ENCODE measurements around the gene ANKRD33. TPM values are rescaled to one million over a fixed set of nuclear protein-coding genes. Genes with fewer than 3 reads are reported as not detected.

The ANKRD33 gene
- total and polyA plus RNA-seq, 2 donors, result 0.02 TPM; not detected in 1

DNA sequence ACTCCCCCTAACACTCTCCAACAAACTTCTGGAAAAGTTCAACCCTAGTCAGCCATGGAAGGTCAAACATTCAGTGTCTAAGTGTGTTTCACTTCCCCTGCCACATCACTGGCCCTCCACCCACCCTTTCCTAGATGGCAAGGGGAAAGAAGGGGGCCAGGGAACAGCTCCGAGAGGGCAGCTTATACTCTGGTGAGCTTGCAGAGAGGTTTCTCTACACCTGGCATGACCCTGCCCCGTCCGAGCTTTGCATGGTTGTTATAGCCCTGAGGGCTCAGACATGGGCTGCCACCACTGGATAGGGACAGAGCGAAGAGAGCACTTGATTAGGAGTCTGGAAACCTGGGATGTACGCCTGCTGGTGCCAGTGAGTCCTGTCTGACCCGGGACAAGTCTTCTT lies 23.4 kb downstream of the ANKRD33 start:
- peaks cover 20 to 43% of the 10 kb centered on the region in 2 donors for H3K27me3 ChIP-seq (ENCODE audit: control insufficient read depth in 2 of 2, insufficient read depth in 1 of 2, low read length in 1 of 2)

DNA sequence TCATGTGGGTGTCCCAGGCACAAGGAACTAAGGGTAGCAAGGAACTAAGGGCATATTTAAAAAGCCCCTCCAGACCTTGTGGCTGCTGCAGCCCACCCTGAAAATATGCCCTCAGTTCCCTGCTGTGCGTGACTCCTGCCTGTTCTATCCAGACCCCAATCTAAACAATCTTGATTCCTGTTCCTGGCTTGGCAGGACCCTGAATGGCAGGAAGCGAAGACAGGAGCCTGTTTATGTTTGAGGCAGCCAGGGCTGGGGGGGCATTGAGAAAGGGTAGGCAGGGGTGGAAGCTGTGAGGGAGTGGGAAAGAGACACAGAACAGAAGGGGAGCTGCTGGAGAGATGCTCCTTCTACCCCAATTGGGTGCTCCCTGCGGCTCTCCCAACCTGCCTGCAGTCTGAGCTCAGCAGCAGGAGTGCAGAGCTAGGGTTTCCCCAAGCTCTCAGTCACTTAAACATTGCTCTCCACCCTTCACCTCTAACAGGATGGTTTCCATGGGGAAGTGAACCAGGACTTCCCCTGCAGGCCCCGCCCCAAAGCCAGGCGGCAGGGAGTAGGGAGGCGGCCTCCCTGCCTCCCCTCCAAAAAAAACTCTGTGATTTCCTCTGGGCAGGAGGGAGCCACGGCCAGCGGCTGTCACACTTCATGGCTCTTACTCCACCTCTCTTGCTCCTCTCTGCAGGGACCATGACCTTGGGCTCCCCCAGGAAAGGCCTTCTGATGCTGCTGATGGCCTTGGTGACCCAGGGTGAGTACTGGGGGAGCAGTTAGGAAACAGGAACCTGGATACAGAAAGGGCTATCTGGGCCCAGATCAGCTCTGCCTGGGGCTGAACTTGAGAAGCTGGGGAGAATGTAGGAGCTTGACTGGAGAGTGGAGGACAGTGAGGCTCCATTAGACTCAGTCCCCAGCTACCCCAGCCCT lies 24.1 kb downstream of the ANKRD33 start:
- Histone ChIP-seq H3K36me3 (ENCODE audit: control insufficient read depth in 2 of 2, insufficient read depth in 2 of 2, low read length in 1 of 2) (no peaks in the 10 kb centered on the region), H3K4me1 (ENCODE audit: control insufficient read depth in 2 of 2, insufficient read depth in 2 of 2, low read length in 2 of 2) (no peaks in the 10 kb centered on the region), H3K9me3 (ENCODE audit: control insufficient read depth in 2 of 2, insufficient read depth in 1 of 2, low read length in 1 of 2) (no peaks in the 10 kb centered on the region), H3K27me3 (ENCODE audit: control insufficient read depth in 2 of 2, insufficient read depth in 1 of 2, low read length in 1 of 2) (peaks cover 12 to 35% of the 10 kb centered on the region in 2 donors), H3K4me3 (ENCODE audit: low read length in 2 of 2) (no peak overlapping the region), H3K27ac (ENCODE audit: low read depth in 1 of 2, low read length in 1 of 2) (no peak overlapping the region)
- WGBS, result 77% methylated on average over 8 of the region's 8 CpGs
- DNase-seq (ENCODE audit: low read depth in 6 of 9, low spot score in 9 of 9), result no peak

More for the DNA sequence above, 23.4 kb downstream of the ANKRD33 start:
- H3K36me3 ChIP-seq (ENCODE audit: control insufficient read depth in 2 of 2, insufficient read depth in 2 of 2, low read length in 1 of 2), result no peaks in the 10 kb centered on the region
- peaks cover 0 to 5% of the 10 kb centered on the region in 2 donors for H3K4me1 ChIP-seq (ENCODE audit: control insufficient read depth in 2 of 2, insufficient read depth in 2 of 2, low read length in 2 of 2)
- no peaks in the 10 kb centered on the region for H3K9me3 ChIP-seq (ENCODE audit: control insufficient read depth in 2 of 2, insufficient read depth in 1 of 2, low read length in 1 of 2)
- no peak for DNase-seq (ENCODE audit: low read depth in 6 of 9, low spot score in 9 of 9)
- H3K4me3 ChIP-seq (ENCODE audit: low read length in 2 of 2), result no peak overlapping the region
- 94% methylated on average over 6 of the region's 6 CpGs for WGBS
- H3K27ac ChIP-seq (ENCODE audit: low read depth in 1 of 2, low read length in 1 of 2), result no peak overlapping the region

DNA sequence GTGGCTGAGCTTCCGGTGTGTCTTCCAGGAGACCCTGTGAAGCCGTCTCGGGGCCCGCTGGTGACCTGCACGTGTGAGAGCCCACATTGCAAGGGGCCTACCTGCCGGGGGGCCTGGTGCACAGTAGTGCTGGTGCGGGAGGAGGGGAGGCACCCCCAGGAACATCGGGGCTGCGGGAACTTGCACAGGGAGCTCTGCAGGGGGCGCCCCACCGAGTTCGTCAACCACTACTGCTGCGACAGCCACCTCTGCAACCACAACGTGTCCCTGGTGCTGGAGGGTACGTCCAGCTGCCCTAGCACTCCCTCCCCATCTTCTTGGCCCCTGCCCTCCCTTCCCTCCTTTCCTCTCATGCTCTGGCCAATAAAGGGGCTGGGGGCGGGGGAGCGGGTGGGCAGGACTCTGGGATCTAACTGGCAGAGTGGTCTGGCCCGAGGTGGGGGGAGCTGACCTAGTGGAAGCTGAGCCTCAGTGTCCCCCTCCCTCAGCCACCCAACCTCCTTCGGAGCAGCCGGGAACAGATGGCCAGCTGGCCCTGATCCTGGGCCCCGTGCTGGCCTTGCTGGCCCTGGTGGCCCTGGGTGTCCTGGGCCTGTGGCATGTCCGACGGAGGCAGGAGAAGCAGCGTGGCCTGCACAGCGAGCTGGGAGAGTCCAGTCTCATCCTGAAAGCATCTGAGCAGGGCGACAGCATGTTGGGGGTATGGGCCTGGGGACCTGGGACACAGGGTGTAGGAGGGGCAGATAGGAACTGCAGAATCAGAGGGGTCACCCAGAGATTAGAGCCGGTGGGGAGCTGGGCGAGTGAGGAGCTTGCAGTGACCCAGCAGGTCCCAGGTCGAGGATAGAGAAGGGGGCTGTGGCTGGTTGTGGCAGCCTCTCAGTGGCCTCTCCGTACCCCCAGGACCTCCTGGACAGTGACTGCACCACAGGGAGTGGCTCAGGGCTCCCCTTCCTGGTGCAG lies 25.4 kb downstream of the ANKRD33 start:
- H3K4me3 ChIP-seq (ENCODE audit: low read length in 2 of 2), result no peak overlapping the region
- WGBS, result 95% methylated on average over 30 of the region's 30 CpGs

DNA sequence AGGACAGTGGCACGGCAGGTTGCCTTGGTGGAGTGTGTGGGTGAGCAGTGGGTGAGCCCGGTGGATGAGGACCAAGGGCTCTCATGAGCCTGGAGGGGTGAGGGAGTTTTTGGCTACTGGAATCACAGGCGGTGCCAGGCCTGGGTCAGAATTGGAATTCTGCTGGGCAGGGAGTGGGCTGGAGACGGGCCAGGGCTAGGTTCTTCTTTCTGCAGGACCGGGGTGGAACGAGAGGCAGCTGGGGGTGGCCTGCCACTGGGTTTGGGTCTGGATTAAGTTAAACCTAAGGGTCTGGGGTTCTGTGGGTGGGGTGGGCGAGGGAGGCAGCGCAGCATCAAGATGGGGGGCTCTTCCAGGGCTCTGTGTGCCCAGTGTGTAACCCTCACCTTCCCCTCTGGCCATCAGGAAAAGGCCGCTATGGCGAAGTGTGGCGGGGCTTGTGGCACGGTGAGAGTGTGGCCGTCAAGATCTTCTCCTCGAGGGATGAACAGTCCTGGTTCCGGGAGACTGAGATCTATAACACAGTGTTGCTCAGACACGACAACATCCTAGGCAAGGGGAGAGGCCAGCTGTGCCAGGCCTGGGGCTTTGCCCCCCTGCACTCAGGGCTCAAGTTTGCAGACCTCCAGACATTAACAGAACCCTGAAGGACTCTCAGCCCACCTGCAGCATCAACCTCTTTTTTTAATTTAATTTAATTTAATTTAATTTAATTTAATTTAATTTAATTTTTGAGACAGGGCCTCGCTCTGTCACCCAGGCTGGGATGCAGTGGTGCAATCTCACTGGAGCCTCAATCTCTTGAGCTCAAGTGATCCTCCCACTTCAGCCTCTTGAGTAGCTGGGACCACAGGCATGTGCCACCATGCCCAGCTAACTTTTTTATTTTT lies 26.4 kb downstream of the ANKRD33 start:
- H3K4me1 ChIP-seq (ENCODE audit: control insufficient read depth in 2 of 2, insufficient read depth in 2 of 2, low read length in 2 of 2), result no peaks in the 10 kb centered on the region
- no peak for DNase-seq (ENCODE audit: low read depth in 6 of 9, low spot score in 9 of 9)
- no peaks in the 10 kb centered on the region for H3K9me3 ChIP-seq (ENCODE audit: control insufficient read depth in 2 of 2, insufficient read depth in 1 of 2, low read length in 1 of 2)
- H3K27me3 ChIP-seq (ENCODE audit: control insufficient read depth in 2 of 2, insufficient read depth in 1 of 2, low read length in 1 of 2), result peaks cover 0 to 13% of the 10 kb centered on the region in 2 donors
- 96% methylated on average over 17 of the region's 17 CpGs for WGBS
- no peaks in the 10 kb centered on the region for H3K36me3 ChIP-seq (ENCODE audit: control insufficient read depth in 2 of 2, insufficient read depth in 2 of 2, low read length in 1 of 2)
- no peak overlapping the region for H3K4me3 ChIP-seq (ENCODE audit: low read length in 2 of 2)
- H3K27ac ChIP-seq (ENCODE audit: low read depth in 1 of 2, low read length in 1 of 2), result no peak overlapping the region

More for the DNA sequence above, 25.4 kb downstream of the ANKRD33 start:
- Histone ChIP-seq H3K9me3 (ENCODE audit: control insufficient read depth in 2 of 2, insufficient read depth in 1 of 2, low read length in 1 of 2) (no peaks in the 10 kb centered on the region), H3K27ac (ENCODE audit: low read depth in 1 of 2, low read length in 1 of 2) (no peak overlapping the region), H3K4me1 (ENCODE audit: control insufficient read depth in 2 of 2, insufficient read depth in 2 of 2, low read length in 2 of 2) (no peaks in the 10 kb centered on the region), H3K27me3 (ENCODE audit: control insufficient read depth in 2 of 2, insufficient read depth in 1 of 2, low read length in 1 of 2) (peaks cover 0 to 22% of the 10 kb centered on the region in 2 donors), H3K36me3 (ENCODE audit: control insufficient read depth in 2 of 2, insufficient read depth in 2 of 2, low read length in 1 of 2) (no peaks in the 10 kb centered on the region)
- DNase-seq (ENCODE audit: low read depth in 6 of 9, low spot score in 9 of 9), result no peak

DNA sequence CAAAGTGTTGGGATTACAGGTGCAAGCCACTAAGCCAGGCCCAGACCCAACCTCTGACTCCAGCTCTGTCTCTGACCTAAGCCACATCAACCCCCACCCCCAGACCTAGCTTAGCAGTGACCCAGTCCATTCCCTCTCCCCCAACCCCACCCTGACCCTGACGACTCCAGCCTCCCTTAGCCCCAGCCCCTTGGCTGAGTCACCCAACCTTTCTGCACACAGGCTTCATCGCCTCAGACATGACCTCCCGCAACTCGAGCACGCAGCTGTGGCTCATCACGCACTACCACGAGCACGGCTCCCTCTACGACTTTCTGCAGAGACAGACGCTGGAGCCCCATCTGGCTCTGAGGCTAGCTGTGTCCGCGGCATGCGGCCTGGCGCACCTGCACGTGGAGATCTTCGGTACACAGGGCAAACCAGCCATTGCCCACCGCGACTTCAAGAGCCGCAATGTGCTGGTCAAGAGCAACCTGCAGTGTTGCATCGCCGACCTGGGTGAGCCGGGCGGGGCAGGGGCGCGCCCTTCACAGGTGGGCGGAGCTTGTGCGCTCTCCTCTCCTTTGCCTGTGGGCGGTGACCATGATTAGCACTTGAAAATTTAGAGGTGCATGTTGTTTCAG lies 27.2 kb downstream of the ANKRD33 start:
- Histone ChIP-seq H3K4me1 (ENCODE audit: control insufficient read depth in 2 of 2, insufficient read depth in 2 of 2, low read length in 2 of 2) (no peaks in the 10 kb centered on the region), H3K36me3 (ENCODE audit: control insufficient read depth in 2 of 2, insufficient read depth in 2 of 2, low read length in 1 of 2) (no peaks in the 10 kb centered on the region), H3K9me3 (ENCODE audit: control insufficient read depth in 2 of 2, insufficient read depth in 1 of 2, low read length in 1 of 2) (no peaks in the 10 kb centered on the region), H3K4me3 (ENCODE audit: low read length in 2 of 2) (no peak overlapping the region), H3K27ac (ENCODE audit: low read depth in 1 of 2, low read length in 1 of 2) (no peak overlapping the region), H3K27me3 (ENCODE audit: control insufficient read depth in 2 of 2, insufficient read depth in 1 of 2, low read length in 1 of 2) (peaks cover 0 to 10% of the 10 kb centered on the region in 2 donors)
- DNase-seq (ENCODE audit: low read depth in 6 of 9, low spot score in 9 of 9), result no peak
- WGBS, result 95% methylated on average over 28 of the region's 28 CpGs

DNA sequence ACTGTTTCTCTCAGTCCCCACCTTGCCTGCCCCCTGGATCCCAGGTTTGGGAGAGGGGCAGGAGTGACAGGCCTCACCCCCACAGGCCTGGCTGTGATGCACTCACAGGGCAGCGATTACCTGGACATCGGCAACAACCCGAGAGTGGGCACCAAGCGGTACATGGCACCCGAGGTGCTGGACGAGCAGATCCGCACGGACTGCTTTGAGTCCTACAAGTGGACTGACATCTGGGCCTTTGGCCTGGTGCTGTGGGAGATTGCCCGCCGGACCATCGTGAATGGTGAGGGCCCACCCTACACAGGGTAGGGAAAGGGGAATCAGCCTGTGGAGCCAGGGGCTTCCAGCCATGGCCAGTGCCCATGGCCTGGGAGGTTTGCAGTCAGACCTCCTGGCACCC lies 28.0 kb downstream of the ANKRD33 start:
- no peak for DNase-seq (ENCODE audit: low read depth in 6 of 9, low spot score in 9 of 9)
- no peaks in the 10 kb centered on the region for H3K4me1 ChIP-seq (ENCODE audit: control insufficient read depth in 2 of 2, insufficient read depth in 2 of 2, low read length in 2 of 2)

DNA sequence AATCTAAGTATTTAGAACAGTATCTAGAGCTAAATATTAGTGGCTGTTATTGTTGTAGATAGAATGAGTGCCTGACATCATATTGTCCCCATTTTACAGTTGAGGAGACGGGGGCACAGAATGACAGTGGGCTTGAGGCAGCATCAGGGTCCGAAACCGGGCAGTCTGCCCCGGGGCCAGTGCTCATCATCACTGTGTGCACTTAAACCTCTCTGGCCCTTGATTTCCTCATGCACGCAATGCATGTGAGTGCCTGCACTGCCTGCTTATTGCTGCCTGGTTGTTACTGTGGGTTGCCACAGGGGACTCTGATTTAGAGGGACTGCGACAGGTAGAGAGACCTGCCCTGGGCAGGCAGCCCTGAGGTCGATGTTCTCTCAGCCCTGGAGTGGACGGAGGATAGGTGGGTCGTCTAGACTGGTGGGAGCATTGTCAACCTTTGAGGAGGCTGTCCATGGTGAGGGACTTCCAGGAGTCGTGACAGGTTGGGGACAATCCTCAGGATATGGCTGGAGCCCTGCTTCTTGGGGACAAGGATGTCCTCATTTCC lies 29.2 kb downstream of the ANKRD33 start:
- no peak overlapping the region for H3K4me3 ChIP-seq (ENCODE audit: low read length in 2 of 2)

More for the DNA sequence above, 28.0 kb downstream of the ANKRD33 start:
- Histone ChIP-seq H3K9me3 (ENCODE audit: control insufficient read depth in 2 of 2, insufficient read depth in 1 of 2, low read length in 1 of 2) (no peaks in the 10 kb centered on the region), H3K4me3 (ENCODE audit: low read length in 2 of 2) (no peak overlapping the region), H3K27me3 (ENCODE audit: control insufficient read depth in 2 of 2, insufficient read depth in 1 of 2, low read length in 1 of 2) (peaks cover 0 to 3% of the 10 kb centered on the region in 2 donors), H3K27ac (ENCODE audit: low read depth in 1 of 2, low read length in 1 of 2) (no peak overlapping the region), H3K36me3 (ENCODE audit: control insufficient read depth in 2 of 2, insufficient read depth in 2 of 2, low read length in 1 of 2) (no peaks in the 10 kb centered on the region)
- 98% methylated on average over 11 of the region's 11 CpGs for WGBS

More for the DNA sequence above, 29.2 kb downstream of the ANKRD33 start:
- WGBS, result 97% methylated on average over 10 of the region's 10 CpGs
- Histone ChIP-seq H3K36me3 (ENCODE audit: control insufficient read depth in 2 of 2, insufficient read depth in 2 of 2, low read length in 1 of 2) (no peaks in the 10 kb centered on the region), H3K27ac (ENCODE audit: low read depth in 1 of 2, low read length in 1 of 2) (no peak overlapping the region), H3K27me3 (ENCODE audit: control insufficient read depth in 2 of 2, insufficient read depth in 1 of 2, low read length in 1 of 2) (no peaks in the 10 kb centered on the region), H3K4me1 (ENCODE audit: control insufficient read depth in 2 of 2, insufficient read depth in 2 of 2, low read length in 2 of 2) (no peaks in the 10 kb centered on the region), H3K9me3 (ENCODE audit: control insufficient read depth in 2 of 2, insufficient read depth in 1 of 2, low read length in 1 of 2) (no peaks in the 10 kb centered on the region)
- no peak for DNase-seq (ENCODE audit: low read depth in 6 of 9, low spot score in 9 of 9)
